GM18861 (cell line): ENCODE data around the gene REM2.

Experiments used
- ATAC-seq: cut with Tn5 transposase; IDR thresholded peaks from one replicate; pipeline ENCODE4 v1.9.1; 2021; ENCODE audit not compliant: unreplicated experiment

The REM2 gene, protein sequence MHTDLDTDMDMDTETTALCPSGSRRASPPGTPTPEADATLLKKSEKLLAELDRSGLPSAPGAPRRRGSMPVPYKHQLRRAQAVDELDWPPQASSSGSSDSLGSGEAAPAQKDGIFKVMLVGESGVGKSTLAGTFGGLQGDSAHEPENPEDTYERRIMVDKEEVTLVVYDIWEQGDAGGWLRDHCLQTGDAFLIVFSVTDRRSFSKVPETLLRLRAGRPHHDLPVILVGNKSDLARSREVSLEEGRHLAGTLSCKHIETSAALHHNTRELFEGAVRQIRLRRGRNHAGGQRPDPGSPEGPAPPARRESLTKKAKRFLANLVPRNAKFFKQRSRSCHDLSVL

DNA sequence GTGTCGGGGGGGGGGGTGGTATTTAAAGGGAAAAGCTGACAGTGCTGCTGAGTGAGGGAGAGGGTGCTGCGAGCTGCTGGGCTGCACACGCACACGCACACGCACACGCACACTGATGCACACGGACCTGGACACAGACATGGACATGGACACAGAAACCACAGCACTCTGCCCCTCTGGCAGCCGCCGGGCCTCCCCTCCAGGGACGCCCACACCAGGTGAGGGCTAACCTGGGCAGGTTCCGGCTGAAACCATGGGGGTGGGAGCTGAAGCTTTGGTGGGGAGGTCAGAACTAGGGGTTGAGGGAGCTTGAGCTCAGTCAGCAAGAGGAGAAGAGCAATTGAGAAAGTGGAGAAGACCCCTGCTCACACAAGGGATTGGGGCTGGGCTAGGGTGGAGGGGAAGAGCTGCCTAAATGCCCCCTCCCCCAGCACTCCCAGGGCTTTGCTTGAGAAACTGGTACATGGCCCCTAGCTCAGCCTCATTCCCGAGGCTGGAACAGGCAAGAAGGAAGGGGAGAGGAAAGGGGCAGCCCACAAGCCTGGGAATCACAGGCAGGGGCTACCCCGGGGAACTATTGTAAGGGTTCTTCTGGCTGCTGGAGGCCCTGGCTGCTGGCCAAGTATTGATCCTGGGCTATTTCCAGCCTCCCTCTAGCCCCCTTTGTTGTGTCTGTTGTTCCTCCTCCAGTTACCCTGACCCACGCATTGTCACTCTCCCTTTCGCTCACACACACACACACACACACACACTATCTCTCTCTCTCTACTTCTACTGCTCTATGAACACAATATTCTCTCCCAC lies at the start of gene REM2:
TSS of gene REM2 (plus strand) at position 50 of the 804 bp plus-strand sequence. CDS start at position 116, 66 bp downstream.
- no peak for ATAC-seq

GRCh38 chr14:22835505-22835904 lies 47.5 kb upstream of the REM2 start:
- no peak for ATAC-seq

DNA sequence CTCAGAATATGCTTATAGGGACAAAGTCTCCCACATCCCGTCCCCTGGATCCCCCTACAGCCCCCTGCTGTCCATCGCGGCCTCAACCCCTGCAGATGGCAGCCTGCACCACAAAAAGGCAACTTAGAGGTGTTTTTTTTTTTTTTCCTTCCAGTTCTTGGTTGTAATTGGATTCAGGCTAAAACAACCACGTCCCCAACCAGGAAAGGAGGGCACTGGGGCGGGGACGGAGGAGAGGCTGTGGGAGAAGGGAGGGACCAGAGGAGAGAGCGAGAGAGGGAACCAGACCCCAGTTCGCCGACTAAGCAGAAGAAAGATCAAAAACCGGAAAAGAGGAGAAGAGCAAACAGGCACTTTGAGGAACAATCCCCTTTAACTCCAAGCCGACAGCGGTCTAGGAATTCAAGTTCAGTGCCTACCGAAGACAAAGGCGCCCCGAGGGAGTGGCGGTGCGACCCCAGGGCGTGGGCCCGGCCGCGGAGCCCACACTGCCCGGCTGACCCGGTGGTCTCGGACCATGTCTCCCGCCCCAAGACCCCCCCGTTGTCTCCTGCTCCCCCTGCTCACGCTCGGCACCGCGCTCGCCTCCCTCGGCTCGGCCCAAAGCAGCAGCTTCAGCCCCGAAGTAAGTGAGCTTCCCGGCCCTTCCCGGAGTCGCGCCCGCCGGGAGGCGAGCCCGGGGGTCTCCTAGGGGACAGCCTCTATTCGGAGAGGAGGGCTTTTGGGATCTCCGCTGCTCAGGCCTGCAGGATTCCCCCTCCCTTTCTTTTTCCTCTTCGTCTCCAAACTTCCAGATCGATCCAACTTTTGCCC lies 46.5 kb upstream of the REM2 start, which contains the start of gene MMP14:
TSS of gene MMP14 (plus strand) at position 285 of the 813 bp plus-strand sequence. CDS start at position 518, 233 bp downstream.
- ATAC-seq: no peak

- no peak for ATAC-seq
These were observed 45.8 kb upstream of the REM2 start for GRCh38 chr14:22837114-22837749.

DNA sequence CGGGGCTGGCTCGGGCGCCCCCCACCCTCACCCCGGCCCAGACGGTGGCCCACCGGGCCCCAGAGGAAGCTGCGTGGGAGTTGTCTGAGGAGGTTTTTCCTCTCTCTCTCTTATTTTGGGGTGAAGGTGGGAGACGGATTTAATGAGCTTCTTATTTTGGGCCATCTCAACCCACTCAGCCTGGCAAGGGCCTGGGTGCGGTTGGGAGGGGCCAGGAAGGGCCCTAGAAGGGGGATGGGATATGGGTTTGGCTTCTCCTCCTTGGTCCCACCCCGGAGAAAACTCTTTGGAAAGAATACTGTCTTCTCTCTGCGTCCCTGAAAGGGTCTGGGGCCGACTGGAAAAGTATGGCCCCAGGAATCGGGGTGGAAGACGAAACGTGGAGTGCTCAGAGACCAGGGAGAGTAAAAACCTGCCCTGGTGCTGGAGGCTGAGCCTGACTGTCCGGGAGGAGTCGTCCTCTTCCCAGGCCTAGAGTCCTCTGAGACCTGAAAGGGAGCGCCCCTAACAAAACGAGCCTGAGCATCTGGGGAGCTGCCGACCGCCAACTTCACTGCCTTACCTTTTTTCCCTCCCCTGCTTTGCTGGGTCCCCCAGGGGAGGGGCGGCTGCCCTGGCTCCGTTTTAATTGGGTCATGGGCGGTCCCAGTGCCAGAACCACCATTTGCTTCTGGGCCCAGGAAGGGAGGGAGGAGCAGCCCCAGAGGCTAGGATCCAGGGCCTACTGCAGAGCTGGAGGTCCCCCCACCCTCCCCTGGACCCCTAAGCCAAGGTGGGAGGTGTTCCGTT lies 45.1 kb upstream of the REM2 start:
- ATAC-seq: no peak

DNA sequence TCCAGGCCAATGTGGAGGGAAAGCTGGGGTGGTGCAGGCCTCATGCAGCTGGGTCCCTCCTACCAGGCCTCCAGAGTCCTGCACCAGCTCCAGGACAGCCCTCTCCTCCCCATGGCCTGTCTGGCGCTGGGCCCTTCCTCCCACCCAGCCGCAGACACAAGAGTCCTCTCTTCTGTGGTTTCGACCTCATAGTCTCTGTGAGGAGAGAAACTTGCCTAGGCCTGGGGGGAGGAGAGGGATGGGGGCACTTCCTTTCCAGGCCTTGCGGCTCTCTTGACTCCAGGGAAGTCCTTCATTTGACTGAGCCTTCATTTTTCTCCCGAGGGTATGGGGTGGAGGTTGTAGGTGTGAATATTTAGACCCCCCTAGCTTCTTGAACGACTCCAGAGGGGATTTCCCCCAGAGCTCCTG lies 44.4 kb upstream of the REM2 start:
- no peak for ATAC-seq

GRCh38 chr14:22839159-22839779 lies 43.8 kb upstream of the REM2 start:
- no peak for ATAC-seq

GRCh38 chr14:22841311-22841710 lies 41.7 kb upstream of the REM2 start:
- no peak for ATAC-seq

GRCh38 chr14:22841769-22842168 lies 41.3 kb upstream of the REM2 start:
- no peak for ATAC-seq

DNA sequence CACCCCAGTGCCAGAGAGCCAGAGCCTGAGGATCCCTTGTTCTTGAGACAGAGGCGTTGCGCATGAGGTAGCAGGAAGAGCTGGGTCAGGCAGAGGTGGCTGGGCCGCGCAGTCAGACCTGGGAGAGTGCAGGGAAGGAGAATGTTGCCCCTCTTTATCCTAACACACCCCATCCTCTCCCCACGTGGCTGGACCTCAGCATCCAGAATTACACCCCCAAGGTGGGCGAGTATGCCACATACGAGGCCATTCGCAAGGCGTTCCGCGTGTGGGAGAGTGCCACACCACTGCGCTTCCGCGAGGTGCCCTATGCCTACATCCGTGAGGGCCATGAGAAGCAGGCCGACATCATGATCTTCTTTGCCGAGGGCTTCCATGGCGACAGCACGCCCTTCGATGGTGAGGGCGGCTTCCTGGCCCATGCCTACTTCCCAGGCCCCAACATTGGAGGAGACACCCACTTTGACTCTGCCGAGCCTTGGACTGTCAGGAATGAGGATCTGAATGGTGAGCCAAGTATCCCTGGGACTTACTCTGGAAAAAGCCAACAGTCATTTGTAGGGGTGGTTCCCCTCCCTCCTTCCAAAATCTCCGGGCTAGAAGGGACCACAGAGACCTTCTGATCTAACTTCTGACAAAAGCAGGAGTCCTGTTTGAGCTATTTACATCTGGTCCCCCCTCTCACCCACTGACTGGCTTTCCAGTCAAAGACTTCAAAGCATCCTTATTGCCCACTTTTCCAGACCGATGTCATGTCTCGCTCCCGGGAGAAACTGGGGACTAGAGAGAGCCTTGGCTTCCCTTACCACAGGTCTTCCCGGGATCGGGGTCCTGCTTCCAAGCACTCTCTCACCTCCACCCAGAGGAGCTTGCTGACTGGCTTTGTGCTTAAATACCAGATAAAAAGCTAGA lies 40.6 kb upstream of the REM2 start:
- ATAC-seq: no peak

- no peak for ATAC-seq
These were observed 39.7 kb upstream of the REM2 start for GRCh38 chr14:22843123-22843925.

DNA sequence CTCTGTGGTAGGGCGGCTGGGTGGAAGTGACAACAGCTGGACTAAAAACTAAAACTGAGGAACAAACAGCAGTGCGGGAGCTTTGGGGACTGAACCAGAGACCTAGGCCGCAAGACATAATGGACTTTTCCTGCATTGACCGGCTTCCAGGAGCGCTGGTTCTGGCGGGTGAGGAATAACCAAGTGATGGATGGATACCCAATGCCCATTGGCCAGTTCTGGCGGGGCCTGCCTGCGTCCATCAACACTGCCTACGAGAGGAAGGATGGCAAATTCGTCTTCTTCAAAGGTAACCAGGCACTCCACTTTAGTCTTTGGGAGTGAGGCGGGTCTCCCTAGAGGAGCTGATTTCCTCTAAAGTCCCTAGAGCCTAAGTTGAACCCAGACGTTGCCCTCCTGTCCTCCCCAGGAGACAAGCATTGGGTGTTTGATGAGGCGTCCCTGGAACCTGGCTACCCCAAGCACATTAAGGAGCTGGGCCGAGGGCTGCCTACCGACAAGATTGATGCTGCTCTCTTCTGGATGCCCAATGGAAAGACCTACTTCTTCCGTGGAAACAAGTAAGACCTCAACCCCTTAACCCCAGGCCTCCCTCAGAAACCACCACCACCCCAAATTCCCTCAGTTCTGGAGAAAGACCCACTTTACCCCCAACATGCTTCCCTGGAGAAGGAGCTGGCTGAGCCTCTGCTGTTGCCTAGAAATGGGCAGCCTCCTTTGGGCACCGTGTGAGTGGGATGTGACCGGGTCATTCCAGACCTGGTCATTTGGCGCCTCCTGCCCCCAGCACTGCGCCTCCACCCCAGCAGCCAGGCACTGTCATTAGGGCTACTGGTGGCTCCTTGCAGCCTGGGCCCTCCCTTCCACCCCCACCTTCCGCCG lies 38.6 kb upstream of the REM2 start:
- no peak for ATAC-seq

- no peak for ATAC-seq
These were observed 38.0 kb upstream of the REM2 start for GRCh38 chr14:22845103-22845394.

- no peak for ATAC-seq
These were observed 37.0 kb upstream of the REM2 start for GRCh38 chr14:22845821-22846625.

- no peak for ATAC-seq
These were observed 36.2 kb upstream of the REM2 start for GRCh38 chr14:22846811-22847307.
